ENCODE results near the gene CR1L.

DNA sequence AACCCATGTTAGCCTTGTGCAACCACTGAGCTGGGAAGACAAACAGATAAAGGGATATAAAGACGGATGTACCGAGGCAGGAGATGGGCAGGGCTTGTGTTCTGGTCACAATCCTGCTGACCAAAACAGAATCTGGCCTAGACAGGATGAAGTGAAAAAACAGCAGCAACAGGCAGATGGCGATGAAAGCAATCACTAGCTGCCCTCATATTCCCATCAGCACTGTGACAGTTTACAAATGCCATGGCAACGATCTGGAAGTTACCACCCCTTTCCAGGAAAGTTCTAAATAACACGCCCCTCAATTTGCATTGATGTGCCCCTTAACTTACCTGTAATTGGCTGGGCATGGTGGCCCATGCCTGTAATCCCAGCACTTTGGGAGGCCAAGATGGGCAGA is 66.4 kb downstream of the CR1L start:
- TF ChIP-seq, protein P1, sequence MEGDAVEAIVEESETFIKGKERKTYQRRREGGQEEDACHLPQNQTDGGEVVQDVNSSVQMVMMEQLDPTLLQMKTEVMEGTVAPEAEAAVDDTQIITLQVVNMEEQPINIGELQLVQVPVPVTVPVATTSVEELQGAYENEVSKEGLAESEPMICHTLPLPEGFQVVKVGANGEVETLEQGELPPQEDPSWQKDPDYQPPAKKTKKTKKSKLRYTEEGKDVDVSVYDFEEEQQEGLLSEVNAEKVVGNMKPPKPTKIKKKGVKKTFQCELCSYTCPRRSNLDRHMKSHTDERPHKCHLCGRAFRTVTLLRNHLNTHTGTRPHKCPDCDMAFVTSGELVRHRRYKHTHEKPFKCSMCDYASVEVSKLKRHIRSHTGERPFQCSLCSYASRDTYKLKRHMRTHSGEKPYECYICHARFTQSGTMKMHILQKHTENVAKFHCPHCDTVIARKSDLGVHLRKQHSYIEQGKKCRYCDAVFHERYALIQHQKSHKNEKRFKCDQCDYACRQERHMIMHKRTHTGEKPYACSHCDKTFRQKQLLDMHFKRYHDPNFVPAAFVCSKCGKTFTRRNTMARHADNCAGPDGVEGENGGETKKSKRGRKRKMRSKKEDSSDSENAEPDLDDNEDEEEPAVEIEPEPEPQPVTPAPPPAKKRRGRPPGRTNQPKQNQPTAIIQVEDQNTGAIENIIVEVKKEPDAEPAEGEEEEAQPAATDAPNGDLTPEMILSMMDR (IDR thresholded peaks at IDR 0.05) = no peak
- TF ChIP-seq POLR2A (IDR thresholded peaks at IDR 0.05) = no peak
